Upper lobe of left lung (tissue), 4 donors: ENCODE measurements around the gene TRAK2.

Experiments
- POLR2A ChIP-seq, 4 donors: fragments of 450-650 bp; IDR thresholded peaks; one replicate each; pipeline ENCODE4 v1.5.1; 2016 to 2017; ENCODE audit warnings: antibody characterized with exemption in 4 of 4, mild to moderate bottlenecking in 2 of 4
- TF ChIP-seq, protein P1 (sequence below), 6 experiments: fragments of 450-650 bp in 4 of 6; fragments of 200-600 bp in 2 of 6; sonication (generic) in 2 of 6; IDR thresholded peaks; one replicate each; pipeline ENCODE4 v1.5.1; 2016 to 2019; ENCODE audit warnings: antibody characterized with exemption in 6 of 6

DNA sequence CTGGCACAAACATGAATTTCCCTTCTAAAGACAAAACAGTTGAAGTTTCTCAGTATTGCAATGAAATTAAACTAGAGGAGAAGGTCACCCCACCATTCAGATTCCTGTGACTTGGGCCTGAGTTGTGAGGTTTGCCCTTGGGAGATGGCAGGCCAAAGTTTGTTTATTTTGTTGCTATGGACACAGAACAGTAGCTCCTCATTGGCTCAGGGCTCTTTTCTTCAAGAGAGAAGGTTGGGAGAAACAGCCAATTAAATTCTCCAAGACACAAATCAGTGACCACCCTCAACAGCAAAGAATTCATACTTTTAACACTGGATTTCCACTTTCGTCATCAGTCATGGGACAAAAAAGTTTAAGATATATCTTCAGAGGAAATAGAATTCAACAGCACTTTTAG, 94.0 kb downstream of the TRAK2 start, which contains the start of gene FLACC1:
- TF ChIP-seq POLR2A (IDR thresholded peaks at IDR 0.05): no peak
- TF ChIP-seq, protein P1, sequence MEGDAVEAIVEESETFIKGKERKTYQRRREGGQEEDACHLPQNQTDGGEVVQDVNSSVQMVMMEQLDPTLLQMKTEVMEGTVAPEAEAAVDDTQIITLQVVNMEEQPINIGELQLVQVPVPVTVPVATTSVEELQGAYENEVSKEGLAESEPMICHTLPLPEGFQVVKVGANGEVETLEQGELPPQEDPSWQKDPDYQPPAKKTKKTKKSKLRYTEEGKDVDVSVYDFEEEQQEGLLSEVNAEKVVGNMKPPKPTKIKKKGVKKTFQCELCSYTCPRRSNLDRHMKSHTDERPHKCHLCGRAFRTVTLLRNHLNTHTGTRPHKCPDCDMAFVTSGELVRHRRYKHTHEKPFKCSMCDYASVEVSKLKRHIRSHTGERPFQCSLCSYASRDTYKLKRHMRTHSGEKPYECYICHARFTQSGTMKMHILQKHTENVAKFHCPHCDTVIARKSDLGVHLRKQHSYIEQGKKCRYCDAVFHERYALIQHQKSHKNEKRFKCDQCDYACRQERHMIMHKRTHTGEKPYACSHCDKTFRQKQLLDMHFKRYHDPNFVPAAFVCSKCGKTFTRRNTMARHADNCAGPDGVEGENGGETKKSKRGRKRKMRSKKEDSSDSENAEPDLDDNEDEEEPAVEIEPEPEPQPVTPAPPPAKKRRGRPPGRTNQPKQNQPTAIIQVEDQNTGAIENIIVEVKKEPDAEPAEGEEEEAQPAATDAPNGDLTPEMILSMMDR (IDR thresholded peaks at IDR 0.05): no peak
